HL-60/S4 treated with phorbol 12-myristate 13-acetate at 8.2 ng/mL for 4 days and 3 days (cell line): ENCODE measurements around the gene DIP2C.

Source experiments
- in situ Hi-C: fragments of 300-500 bp; cut with MboI; formaldehyde crosslinking; loops from 2 replicates; pipeline ENCODE4 v1.15.0; 2022; ENCODE audit warnings: low sequenced_read_pairs

DIP2C gene

GRCh38 chr10:230758-231157, 458.7 kb downstream of the DIP2C start:
- in situ Hi-C loops, result no loop called here

DNA sequence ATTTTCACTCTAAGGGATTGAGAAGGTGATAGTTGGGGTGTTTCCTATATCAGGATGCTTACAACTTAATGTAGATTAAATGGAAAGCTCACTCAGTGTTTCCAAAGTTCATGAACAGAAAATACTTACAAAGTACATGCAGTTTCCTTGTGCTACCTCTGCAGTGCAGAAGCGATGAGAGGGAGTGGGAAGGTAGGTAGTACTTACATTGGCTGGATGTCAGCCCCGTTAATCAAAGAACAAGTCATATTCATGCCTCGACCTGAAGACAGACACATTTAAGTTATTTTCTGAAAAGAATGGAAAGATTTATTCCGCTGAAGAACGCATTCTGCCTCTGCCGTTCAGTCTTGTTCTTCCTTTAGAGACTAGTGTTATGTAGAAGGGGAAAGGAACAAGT, 461.1 kb downstream of the DIP2C start:
- in situ Hi-C loops, result no loop called here

- in situ Hi-C loops, result no loop called here
Observed at GRCh38 chr10:227014-227413, 462.5 kb downstream of the DIP2C start.

GRCh38 chr10:226018-226417, 463.4 kb downstream of the DIP2C start:
- in situ Hi-C loops, result no loop called here

GRCh38 chr10:224571-224970, 464.9 kb downstream of the DIP2C start:
- in situ Hi-C loops, result no loop called here
